HEK293 (cell line): Measurements from ENCODE around the gene DLG2.

Experiments
- BCL11B ChIP-seq: fragments of 450-650 bp; formaldehyde crosslinking; IDR thresholded peaks from 2 replicates; pipeline ENCODE4 v1.5.1; 2016; ENCODE audit warnings: low read depth, missing biosample characterization, missing genetic modification characterization
- HOXD13 ChIP-seq: sonication (generic); formaldehyde crosslinking; IDR thresholded peaks from 2 replicates; pipeline ENCODE4 v1.8.0; 2022; ENCODE audit warnings: missing genetic modification reagents, borderline replicate concordance
- RBAK ChIP-seq: fragments of 450-650 bp; formaldehyde crosslinking; IDR thresholded peaks from 2 replicates; pipeline ENCODE4 v1.5.1; 2016; ENCODE audit warnings: missing biosample characterization, missing genetic modification characterization
- SP2 ChIP-seq: fragments of 450-650 bp; formaldehyde crosslinking; IDR thresholded peaks from 2 replicates; pipeline ENCODE4 v1.5.1; 2016; ENCODE audit warnings: missing biosample characterization, missing genetic modification characterization
- ZNF184 ChIP-seq: fragments of 450-650 bp; IDR thresholded peaks from 2 replicates; pipeline ENCODE4 v1.5.1; 2018; ENCODE audit warnings: missing biosample characterization, mild to moderate bottlenecking, missing genetic modification characterization
- ZNF274 ChIP-seq, 2 experiments: fragments of 200-500 bp in 1 of 2; fragments of 450-650 bp in 1 of 2; sonication (Bioruptor generic) in 1 of 2; formaldehyde crosslinking in 1 of 2; IDR thresholded peaks; 2 replicates each; pipeline versions ENCODE4 v1.5.1 to v1.6.1; 2014 to 2016; ENCODE audit warnings: borderline replicate concordance in 1 of 2, inconsistent platforms in 1 of 2, low read length in 1 of 2, missing biosample characterization in 1 of 2, missing genetic modification characterization in 1 of 2
- ZNF366 ChIP-seq: fragments of 450-650 bp; formaldehyde crosslinking; conservative IDR thresholded peaks from 2 replicates; pipeline ENCODE4 v1.5.1; 2016; ENCODE audit warnings: missing biosample characterization, missing genetic modification characterization
- TF ChIP-seq, protein P1 (sequence below): fragments of 450-650 bp; formaldehyde crosslinking; IDR thresholded peaks from 2 replicates; pipeline ENCODE4 v1.5.1; 2016; ENCODE audit warnings: missing biosample characterization, missing genetic modification characterization
- TF ChIP-seq, protein P2 (sequence below): fragments of 450-650 bp; formaldehyde crosslinking; conservative IDR thresholded peaks from 2 replicates; pipeline ENCODE4 v1.5.1; 2016; ENCODE audit warnings: low read depth, missing biosample characterization, missing genetic modification characterization

DNA sequence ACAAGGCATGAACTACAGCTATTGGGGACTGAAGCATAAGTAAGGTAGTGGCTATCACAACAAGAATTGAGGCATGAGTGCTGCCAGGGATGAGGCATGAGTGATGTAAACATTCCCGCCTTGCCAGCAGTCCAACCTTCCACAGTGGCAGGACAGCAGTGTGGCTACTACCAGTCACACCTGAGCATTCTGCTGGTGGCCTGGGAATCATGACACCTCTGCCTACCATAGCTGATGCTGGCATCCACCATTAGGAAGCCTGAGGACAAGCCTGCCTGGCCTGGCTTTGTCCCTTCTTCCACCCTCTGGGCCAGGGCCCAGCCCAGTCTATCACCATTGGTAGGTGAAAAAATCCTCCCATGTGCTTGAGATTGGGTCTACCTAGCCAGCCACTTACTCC, 1628.2 kb downstream of the DLG2 start:
- TF ChIP-seq ZNF366 (tag by site-specific recombination) (no peak), RBAK (no peak), ZNF184 (tag by site-specific recombination) (no peak), HOXD13 (no peak), BCL11B (tag by site-specific recombination) (no peak), ZNF274 (IDR thresholded peaks at IDR 0.05; ENCODE audit: low read length) (no peak), ZNF274 (tag by site-specific recombination; IDR thresholded peaks at IDR 0.05; ENCODE audit: borderline replicate concordance) (no peak), SP2 (no peak)
- TF ChIP-seq, protein P1, sequence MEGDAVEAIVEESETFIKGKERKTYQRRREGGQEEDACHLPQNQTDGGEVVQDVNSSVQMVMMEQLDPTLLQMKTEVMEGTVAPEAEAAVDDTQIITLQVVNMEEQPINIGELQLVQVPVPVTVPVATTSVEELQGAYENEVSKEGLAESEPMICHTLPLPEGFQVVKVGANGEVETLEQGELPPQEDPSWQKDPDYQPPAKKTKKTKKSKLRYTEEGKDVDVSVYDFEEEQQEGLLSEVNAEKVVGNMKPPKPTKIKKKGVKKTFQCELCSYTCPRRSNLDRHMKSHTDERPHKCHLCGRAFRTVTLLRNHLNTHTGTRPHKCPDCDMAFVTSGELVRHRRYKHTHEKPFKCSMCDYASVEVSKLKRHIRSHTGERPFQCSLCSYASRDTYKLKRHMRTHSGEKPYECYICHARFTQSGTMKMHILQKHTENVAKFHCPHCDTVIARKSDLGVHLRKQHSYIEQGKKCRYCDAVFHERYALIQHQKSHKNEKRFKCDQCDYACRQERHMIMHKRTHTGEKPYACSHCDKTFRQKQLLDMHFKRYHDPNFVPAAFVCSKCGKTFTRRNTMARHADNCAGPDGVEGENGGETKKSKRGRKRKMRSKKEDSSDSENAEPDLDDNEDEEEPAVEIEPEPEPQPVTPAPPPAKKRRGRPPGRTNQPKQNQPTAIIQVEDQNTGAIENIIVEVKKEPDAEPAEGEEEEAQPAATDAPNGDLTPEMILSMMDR (tag by site-specific recombination) = no peak
- TF ChIP-seq, protein P2, sequence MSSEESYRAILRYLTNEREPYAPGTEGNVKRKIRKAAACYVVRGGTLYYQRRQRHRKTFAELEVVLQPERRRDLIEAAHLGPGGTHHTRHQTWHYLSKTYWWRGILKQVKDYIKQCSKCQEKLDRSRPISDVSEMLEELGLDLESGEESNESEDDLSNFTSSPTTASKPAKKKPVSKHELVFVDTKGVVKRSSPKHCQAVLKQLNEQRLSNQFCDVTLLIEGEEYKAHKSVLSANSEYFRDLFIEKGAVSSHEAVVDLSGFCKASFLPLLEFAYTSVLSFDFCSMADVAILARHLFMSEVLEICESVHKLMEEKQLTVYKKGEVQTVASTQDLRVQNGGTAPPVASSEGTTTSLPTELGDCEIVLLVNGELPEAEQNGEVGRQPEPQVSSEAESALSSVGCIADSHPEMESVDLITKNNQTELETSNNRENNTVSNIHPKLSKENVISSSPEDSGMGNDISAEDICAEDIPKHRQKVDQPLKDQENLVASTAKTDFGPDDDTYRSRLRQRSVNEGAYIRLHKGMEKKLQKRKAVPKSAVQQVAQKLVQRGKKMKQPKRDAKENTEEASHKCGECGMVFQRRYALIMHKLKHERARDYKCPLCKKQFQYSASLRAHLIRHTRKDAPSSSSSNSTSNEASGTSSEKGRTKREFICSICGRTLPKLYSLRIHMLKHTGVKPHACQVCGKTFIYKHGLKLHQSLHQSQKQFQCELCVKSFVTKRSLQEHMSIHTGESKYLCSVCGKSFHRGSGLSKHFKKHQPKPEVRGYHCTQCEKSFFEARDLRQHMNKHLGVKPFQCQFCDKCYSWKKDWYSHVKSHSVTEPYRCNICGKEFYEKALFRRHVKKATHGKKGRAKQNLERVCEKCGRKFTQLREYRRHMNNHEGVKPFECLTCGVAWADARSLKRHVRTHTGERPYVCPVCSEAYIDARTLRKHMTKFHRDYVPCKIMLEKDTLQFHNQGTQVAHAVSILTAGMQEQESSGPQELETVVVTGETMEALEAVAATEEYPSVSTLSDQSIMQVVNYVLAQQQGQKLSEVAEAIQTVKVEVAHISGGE (tag by site-specific recombination) = no peak
